Prostate gland (tissue), 2 donors: ENCODE data around the gene BMP7.

Experiments used
- CTCF ChIP-seq, 4 experiments: fragments of 200-600 bp in 2 of 4; fragments of 450-650 bp in 2 of 4; sonication (generic) in 2 of 4; IDR thresholded peaks; 1 replicate in 3 of 4; 2 replicates in 1 of 4; pipeline ENCODE4 v1.5.1; 2016 to 2019; ENCODE audit warnings: antibody characterized with exemption in 4 of 4, mild to moderate bottlenecking in 2 of 4, moderate library complexity in 2 of 4
- POLR2A ChIP-seq: fragments of 450-650 bp; IDR thresholded peaks from one replicate; pipeline ENCODE4 v1.6.1; 2016; ENCODE audit warnings: antibody characterized with exemption, mild to moderate bottlenecking

- no peak for TF ChIP-seq POLR2A
- TF ChIP-seq CTCF (IDR thresholded peaks at IDR 0.05), result no peak
Measured at GRCh38 chr20:57216669-57217068, 49.8 kb downstream of the BMP7 start.
